C4-2B (cell line): ENCODE data around the gene CORIN.

Experiments
- H3K27ac ChIP-seq: fragments of 450-650 bp; 2 replicates; pipeline ENCODE4 v1.5.1; 2017
- CTCF ChIP-seq: fragments of 450-650 bp; conservative IDR thresholded peaks from 2 replicates; pipeline ENCODE4 v1.5.1; 2017; ENCODE audit warnings: mild to moderate bottlenecking
- ZFX ChIP-seq: fragments of 450-650 bp; IDR thresholded peaks from 2 replicates; pipeline ENCODE4 v1.6.1; 2017

Gene CORIN

GRCh38 chr4:47690611-47691010 lies 147.3 kb downstream of the CORIN start:
- no peak overlapping the region for H3K27ac ChIP-seq
- TF ChIP-seq CTCF (no peak), ZFX (no peak)

- TF ChIP-seq CTCF (peak; percentile 88), ZFX (no peak)
- H3K27ac ChIP-seq, result no peak overlapping the region
Observed at GRCh38 chr4:47686294-47686872, 151.5 kb downstream of the CORIN start.

DNA sequence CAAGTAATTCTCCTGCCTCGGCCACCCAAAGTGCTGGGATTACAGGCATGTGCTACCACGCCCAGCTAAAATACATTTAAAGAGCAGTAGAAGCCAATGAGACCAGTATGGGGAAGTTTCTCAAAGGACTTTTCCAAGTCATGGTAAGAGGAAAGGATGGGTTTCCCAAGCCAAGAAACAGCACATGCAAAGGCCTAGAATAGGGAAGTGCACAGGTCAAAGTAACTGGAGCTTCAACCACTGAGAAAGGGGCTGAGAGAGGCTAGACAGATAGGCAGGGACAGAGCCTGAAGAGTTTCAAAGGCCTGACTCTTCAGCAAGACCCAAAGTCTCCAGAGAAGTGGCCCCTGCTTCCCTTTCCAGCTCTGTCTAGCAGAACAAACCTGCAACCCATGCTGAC lies 162.1 kb downstream of the CORIN start:
- TF ChIP-seq ZFX (no peak), CTCF (no peak)

GRCh38 chr4:47674144-47674543 lies 163.7 kb downstream of the CORIN start:
- no peak overlapping the region for H3K27ac ChIP-seq
- TF ChIP-seq CTCF (no peak), ZFX (no peak)

More for the DNA sequence above, 162.1 kb downstream of the CORIN start:
- no peak overlapping the region for H3K27ac ChIP-seq

- no peak overlapping the region for H3K27ac ChIP-seq
- TF ChIP-seq ZFX, result no peak
- TF ChIP-seq CTCF, result no peak
Observed at GRCh38 chr4:47672696-47673095, 165.2 kb downstream of the CORIN start.

- H3K27ac ChIP-seq, result no peak overlapping the region
- no peak for TF ChIP-seq CTCF
- no peak for TF ChIP-seq ZFX
Observed at GRCh38 chr4:47669946-47670345, 167.9 kb downstream of the CORIN start.

GRCh38 chr4:47668810-47669408 lies 169.0 kb downstream of the CORIN start:
- TF ChIP-seq CTCF (peak; percentile 84), ZFX (no peak)
- no peak overlapping the region for H3K27ac ChIP-seq
